WTC11 (cell line): ENCODE results near the gene TULP1. TPM values are rescaled to one million over a fixed set of nuclear protein-coding genes. Genes with fewer than 3 reads are reported as not detected.

Experiments used
- CREB1 ChIP-seq: sonication (generic); formaldehyde crosslinking; IDR thresholded peaks from 2 replicates; pipeline ENCODE4 v1.8.0; 2023; ENCODE audit warnings: mild to moderate bottlenecking, missing genetic modification reagents
- CREM ChIP-seq: sonication (generic); formaldehyde crosslinking; IDR thresholded peaks from 2 replicates; pipeline ENCODE4 v1.8.1; 2022; ENCODE audit warnings: mild to moderate bottlenecking, missing genetic modification reagents, moderate library complexity
- ESRRA ChIP-seq: sonication (generic); formaldehyde crosslinking; IDR thresholded peaks from 2 replicates; pipeline ENCODE4 v1.8.1; 2022; ENCODE audit warnings: mild to moderate bottlenecking, missing genetic modification reagents, borderline replicate concordance
- FOXK1 ChIP-seq: sonication (generic); formaldehyde crosslinking; IDR thresholded peaks from 2 replicates; pipeline ENCODE4 v1.8.0; 2022; ENCODE audit warnings: mild to moderate bottlenecking, moderate library complexity, missing genetic modification reagents
- GRHL2 ChIP-seq: fragments of 250-450 bp; sonication (Bioruptor Pico); IDR thresholded peaks from 2 replicates; pipeline ENCODE4 v1.8.0; 2022; ENCODE audit warnings: mild to moderate bottlenecking, moderate library complexity; ENCODE audit not compliant: insufficient replicate concordance, severe bottlenecking
- IRF2 ChIP-seq: sonication (generic); formaldehyde crosslinking; IDR thresholded peaks from 2 replicates; pipeline ENCODE4 v1.8.0; 2022; ENCODE audit warnings: low read depth, missing genetic modification reagents, borderline replicate concordance
- KAT7 ChIP-seq: sonication (generic); formaldehyde crosslinking; IDR thresholded peaks from 2 replicates; pipeline ENCODE4 v1.8.1; 2023; ENCODE audit warnings: missing genetic modification reagents, mild to moderate bottlenecking, borderline replicate concordance
- MXD4 ChIP-seq: fragments of 250-450 bp; sonication (Bioruptor Pico); IDR thresholded peaks from 2 replicates; pipeline ENCODE4 v1.8.0; 2021; ENCODE audit warnings: mild to moderate bottlenecking, moderate library complexity, borderline replicate concordance
- MYBL2 ChIP-seq: sonication (generic); formaldehyde crosslinking; IDR thresholded peaks from 2 replicates; pipeline ENCODE4 v1.8.1; 2023; ENCODE audit warnings: mild to moderate bottlenecking, moderate library complexity, missing genetic modification reagents
- NFYB ChIP-seq: sonication (generic); formaldehyde crosslinking; conservative IDR thresholded peaks from 2 replicates; pipeline ENCODE4 v1.8.0; 2022; ENCODE audit warnings: low read depth, missing genetic modification reagents
- RORB ChIP-seq: fragments of 250-450 bp; sonication (Bioruptor Pico); IDR thresholded peaks from 2 replicates; pipeline ENCODE4 v1.9.0; 2021; ENCODE audit warnings: mild to moderate bottlenecking
- SMAD4 ChIP-seq: sonication (generic); formaldehyde crosslinking; IDR thresholded peaks from 2 replicates; pipeline ENCODE4 v1.8.0; 2022; ENCODE audit warnings: mild to moderate bottlenecking, missing genetic modification reagents
- ZNF219 ChIP-seq: sonication (generic); formaldehyde crosslinking; IDR thresholded peaks from 2 replicates; pipeline ENCODE4 v1.8.0; 2023; ENCODE audit warnings: missing genetic modification reagents, mild to moderate bottlenecking, borderline replicate concordance
- ZNF396 ChIP-seq: fragments of 250-450 bp; sonication (Bioruptor Pico); IDR thresholded peaks from 2 replicates; pipeline ENCODE4 v1.8.0; 2021; ENCODE audit warnings: mild to moderate bottlenecking, moderate library complexity, borderline replicate concordance
- ZNF416 ChIP-seq: fragments of 250-450 bp; sonication (Bioruptor Pico); IDR thresholded peaks from 2 replicates; pipeline ENCODE4 v1.9.0; 2021; ENCODE audit warnings: mild to moderate bottlenecking, inconsistent platforms
- total RNA-seq: library from RNA; stranded (reverse); gene quantifications from 3 replicates; pipeline ENCODE4 v1.2.3, GENCODE V29; 2021
- TF ChIP-seq, protein P1 (sequence below): fragments of 250-450 bp; sonication (Bioruptor Pico); IDR thresholded peaks from 2 replicates; pipeline ENCODE4 v1.9.0; 2021; ENCODE audit warnings: mild to moderate bottlenecking, borderline replicate concordance
- TF ChIP-seq, protein P2 (sequence below): fragments of 250-450 bp; sonication (Bioruptor Pico); IDR thresholded peaks from 2 replicates; pipeline ENCODE4 v1.9.0; 2021; ENCODE audit warnings: mild to moderate bottlenecking
- TF ChIP-seq, protein P3 (sequence below): sonication (generic); formaldehyde crosslinking; IDR thresholded peaks from 2 replicates; pipeline ENCODE4 v1.8.0; 2022; ENCODE audit warnings: missing genetic modification reagents
- TF ChIP-seq, protein P4 (sequence below): sonication (generic); formaldehyde crosslinking; IDR thresholded peaks from 2 replicates; pipeline ENCODE4 v1.8.1; 2022; ENCODE audit warnings: low read depth, mild to moderate bottlenecking, moderate library complexity, missing genetic modification reagents, borderline replicate concordance
- TF ChIP-seq, protein P5 (sequence below): sonication (generic); formaldehyde crosslinking; IDR thresholded peaks from 2 replicates; pipeline ENCODE4 v1.8.0; 2022; ENCODE audit warnings: mild to moderate bottlenecking, missing genetic modification reagents
- TF ChIP-seq, protein P6 (sequence below): sonication (generic); formaldehyde crosslinking; conservative IDR thresholded peaks from 2 replicates; pipeline ENCODE4 v1.8.1; 2023; ENCODE audit warnings: mild to moderate bottlenecking, low read depth, missing genetic modification reagents, moderate library complexity
- TF ChIP-seq, protein P7 (sequence below): sonication (generic); formaldehyde crosslinking; IDR thresholded peaks from 2 replicates; pipeline ENCODE4 v1.8.0; 2022; ENCODE audit warnings: mild to moderate bottlenecking, missing genetic modification reagents

Gene TULP1
- total RNA-seq, 1 experiment from 2014 or later = 2.9 TPM

DNA sequence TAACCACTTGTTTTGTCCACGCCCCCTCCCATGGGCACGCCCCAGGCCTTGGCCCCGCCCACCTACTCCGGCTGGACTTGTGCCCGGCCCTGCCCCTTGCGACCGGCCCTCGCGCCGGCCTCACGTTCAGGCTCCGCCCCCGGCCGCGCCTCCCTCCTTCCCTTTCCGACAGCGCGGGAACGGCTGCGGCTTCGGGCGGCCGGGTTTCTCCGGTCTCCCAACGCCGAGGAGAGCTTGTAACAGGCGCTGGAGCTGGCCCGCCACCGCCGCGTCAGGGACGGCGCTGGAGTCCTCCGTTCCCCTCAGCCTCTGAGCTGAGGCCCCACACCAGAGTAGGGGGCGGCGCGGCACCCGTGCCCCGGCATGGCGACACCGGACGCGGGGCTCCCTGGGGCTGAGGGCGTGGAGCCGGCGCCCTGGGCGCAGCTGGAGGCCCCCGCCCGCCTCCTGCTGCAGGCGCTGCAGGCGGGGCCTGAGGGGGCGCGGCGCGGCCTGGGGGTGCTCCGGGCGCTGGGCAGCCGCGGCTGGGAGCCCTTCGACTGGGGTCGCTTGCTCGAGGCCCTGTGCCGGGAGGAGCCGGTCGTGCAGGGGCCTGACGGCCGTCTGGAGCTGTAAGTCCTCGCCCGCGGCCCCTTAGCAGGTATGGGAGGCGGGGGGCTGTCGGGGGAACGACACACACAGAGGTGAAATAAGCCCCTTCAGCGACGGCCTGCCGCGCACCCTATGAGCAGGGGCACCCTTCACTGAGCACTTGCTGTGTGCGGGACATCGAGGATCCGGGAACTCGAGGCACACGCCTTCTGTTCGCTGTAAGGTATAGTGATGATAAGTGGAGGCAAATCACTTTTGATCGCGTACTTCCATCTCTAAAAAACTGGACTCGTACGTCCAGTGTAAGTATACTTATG is 60.3 kb downstream of the TULP1 start, which contains the start of gene FANCE (continued):
- TF ChIP-seq ZNF396 (no peak), ESRRA (CRISPR knock-in tag) (no peak), FOXK1 (CRISPR knock-in tag) (no peak), CREB1 (CRISPR knock-in tag) (no peak), CREM (peak; percentile 40; the same call in 1 of the 2 replicates), GRHL2 (CRISPR knock-in tag) (no peak), KAT7 (0 out of 2 replicates have a peak, but pooled peaks have one; percentile 27), SMAD4 (CRISPR knock-in tag) (no peak), ZNF416 (CRISPR knock-in tag) (no peak), RORB (CRISPR knock-in tag) (no peak), NFYB (no peak), MYBL2 (CRISPR knock-in tag) (no peak), ZNF219 (CRISPR knock-in tag) (no peak), MXD4 (CRISPR knock-in tag) (no peak), IRF2 (CRISPR knock-in tag) (no peak)
- TF ChIP-seq, protein P1, sequence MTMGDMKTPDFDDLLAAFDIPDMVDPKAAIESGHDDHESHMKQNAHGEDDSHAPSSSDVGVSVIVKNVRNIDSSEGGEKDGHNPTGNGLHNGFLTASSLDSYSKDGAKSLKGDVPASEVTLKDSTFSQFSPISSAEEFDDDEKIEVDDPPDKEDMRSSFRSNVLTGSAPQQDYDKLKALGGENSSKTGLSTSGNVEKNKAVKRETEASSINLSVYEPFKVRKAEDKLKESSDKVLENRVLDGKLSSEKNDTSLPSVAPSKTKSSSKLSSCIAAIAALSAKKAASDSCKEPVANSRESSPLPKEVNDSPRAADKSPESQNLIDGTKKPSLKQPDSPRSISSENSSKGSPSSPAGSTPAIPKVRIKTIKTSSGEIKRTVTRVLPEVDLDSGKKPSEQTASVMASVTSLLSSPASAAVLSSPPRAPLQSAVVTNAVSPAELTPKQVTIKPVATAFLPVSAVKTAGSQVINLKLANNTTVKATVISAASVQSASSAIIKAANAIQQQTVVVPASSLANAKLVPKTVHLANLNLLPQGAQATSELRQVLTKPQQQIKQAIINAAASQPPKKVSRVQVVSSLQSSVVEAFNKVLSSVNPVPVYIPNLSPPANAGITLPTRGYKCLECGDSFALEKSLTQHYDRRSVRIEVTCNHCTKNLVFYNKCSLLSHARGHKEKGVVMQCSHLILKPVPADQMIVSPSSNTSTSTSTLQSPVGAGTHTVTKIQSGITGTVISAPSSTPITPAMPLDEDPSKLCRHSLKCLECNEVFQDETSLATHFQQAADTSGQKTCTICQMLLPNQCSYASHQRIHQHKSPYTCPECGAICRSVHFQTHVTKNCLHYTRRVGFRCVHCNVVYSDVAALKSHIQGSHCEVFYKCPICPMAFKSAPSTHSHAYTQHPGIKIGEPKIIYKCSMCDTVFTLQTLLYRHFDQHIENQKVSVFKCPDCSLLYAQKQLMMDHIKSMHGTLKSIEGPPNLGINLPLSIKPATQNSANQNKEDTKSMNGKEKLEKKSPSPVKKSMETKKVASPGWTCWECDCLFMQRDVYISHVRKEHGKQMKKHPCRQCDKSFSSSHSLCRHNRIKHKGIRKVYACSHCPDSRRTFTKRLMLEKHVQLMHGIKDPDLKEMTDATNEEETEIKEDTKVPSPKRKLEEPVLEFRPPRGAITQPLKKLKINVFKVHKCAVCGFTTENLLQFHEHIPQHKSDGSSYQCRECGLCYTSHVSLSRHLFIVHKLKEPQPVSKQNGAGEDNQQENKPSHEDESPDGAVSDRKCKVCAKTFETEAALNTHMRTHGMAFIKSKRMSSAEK (CRISPR knock-in tag) = no peak
- TF ChIP-seq, protein P2, sequence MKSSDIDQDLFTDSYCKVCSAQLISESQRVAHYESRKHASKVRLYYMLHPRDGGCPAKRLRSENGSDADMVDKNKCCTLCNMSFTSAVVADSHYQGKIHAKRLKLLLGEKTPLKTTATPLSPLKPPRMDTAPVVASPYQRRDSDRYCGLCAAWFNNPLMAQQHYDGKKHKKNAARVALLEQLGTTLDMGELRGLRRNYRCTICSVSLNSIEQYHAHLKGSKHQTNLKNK (CRISPR knock-in tag) = no peak
- TF ChIP-seq, protein P3, sequence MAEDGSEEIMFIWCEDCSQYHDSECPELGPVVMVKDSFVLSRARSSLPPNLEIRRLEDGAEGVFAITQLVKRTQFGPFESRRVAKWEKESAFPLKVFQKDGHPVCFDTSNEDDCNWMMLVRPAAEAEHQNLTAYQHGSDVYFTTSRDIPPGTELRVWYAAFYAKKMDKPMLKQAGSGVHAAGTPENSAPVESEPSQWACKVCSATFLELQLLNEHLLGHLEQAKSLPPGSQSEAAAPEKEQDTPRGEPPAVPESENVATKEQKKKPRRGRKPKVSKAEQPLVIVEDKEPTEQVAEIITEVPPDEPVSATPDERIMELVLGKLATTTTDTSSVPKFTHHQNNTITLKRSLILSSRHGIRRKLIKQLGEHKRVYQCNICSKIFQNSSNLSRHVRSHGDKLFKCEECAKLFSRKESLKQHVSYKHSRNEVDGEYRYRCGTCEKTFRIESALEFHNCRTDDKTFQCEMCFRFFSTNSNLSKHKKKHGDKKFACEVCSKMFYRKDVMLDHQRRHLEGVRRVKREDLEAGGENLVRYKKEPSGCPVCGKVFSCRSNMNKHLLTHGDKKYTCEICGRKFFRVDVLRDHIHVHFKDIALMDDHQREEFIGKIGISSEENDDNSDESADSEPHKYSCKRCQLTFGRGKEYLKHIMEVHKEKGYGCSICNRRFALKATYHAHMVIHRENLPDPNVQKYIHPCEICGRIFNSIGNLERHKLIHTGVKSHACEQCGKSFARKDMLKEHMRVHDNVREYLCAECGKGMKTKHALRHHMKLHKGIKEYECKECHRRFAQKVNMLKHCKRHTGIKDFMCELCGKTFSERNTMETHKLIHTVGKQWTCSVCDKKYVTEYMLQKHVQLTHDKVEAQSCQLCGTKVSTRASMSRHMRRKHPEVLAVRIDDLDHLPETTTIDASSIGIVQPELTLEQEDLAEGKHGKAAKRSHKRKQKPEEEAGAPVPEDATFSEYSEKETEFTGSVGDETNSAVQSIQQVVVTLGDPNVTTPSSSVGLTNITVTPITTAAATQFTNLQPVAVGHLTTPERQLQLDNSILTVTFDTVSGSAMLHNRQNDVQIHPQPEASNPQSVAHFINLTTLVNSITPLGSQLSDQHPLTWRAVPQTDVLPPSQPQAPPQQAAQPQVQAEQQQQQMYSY (CRISPR knock-in tag) = no peak
- TF ChIP-seq, protein P4, sequence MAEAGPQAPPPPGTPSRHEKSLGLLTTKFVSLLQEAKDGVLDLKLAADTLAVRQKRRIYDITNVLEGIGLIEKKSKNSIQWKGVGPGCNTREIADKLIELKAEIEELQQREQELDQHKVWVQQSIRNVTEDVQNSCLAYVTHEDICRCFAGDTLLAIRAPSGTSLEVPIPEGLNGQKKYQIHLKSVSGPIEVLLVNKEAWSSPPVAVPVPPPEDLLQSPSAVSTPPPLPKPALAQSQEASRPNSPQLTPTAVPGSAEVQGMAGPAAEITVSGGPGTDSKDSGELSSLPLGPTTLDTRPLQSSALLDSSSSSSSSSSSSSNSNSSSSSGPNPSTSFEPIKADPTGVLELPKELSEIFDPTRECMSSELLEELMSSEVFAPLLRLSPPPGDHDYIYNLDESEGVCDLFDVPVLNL (CRISPR knock-in tag) = peak; percentile 71; the same call in 1 of the 2 replicates
- TF ChIP-seq, protein P5, sequence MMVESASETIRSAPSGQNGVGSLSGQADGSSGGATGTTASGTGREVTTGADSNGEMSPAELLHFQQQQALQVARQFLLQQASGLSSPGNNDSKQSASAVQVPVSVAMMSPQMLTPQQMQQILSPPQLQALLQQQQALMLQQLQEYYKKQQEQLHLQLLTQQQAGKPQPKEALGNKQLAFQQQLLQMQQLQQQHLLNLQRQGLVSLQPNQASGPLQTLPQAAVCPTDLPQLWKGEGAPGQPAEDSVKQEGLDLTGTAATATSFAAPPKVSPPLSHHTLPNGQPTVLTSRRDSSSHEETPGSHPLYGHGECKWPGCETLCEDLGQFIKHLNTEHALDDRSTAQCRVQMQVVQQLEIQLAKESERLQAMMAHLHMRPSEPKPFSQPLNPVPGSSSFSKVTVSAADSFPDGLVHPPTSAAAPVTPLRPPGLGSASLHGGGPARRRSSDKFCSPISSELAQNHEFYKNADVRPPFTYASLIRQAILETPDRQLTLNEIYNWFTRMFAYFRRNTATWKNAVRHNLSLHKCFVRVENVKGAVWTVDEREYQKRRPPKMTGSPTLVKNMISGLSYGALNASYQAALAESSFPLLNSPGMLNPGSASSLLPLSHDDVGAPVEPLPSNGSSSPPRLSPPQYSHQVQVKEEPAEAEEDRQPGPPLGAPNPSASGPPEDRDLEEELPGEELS (CRISPR knock-in tag) = peak; percentile 49; the same call in 1 of the 2 replicates
- TF ChIP-seq, protein P6, sequence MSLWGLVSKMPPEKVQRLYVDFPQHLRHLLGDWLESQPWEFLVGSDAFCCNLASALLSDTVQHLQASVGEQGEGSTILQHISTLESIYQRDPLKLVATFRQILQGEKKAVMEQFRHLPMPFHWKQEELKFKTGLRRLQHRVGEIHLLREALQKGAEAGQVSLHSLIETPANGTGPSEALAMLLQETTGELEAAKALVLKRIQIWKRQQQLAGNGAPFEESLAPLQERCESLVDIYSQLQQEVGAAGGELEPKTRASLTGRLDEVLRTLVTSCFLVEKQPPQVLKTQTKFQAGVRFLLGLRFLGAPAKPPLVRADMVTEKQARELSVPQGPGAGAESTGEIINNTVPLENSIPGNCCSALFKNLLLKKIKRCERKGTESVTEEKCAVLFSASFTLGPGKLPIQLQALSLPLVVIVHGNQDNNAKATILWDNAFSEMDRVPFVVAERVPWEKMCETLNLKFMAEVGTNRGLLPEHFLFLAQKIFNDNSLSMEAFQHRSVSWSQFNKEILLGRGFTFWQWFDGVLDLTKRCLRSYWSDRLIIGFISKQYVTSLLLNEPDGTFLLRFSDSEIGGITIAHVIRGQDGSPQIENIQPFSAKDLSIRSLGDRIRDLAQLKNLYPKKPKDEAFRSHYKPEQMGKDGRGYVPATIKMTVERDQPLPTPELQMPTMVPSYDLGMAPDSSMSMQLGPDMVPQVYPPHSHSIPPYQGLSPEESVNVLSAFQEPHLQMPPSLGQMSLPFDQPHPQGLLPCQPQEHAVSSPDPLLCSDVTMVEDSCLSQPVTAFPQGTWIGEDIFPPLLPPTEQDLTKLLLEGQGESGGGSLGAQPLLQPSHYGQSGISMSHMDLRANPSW = no peak
- TF ChIP-seq, protein P7, sequence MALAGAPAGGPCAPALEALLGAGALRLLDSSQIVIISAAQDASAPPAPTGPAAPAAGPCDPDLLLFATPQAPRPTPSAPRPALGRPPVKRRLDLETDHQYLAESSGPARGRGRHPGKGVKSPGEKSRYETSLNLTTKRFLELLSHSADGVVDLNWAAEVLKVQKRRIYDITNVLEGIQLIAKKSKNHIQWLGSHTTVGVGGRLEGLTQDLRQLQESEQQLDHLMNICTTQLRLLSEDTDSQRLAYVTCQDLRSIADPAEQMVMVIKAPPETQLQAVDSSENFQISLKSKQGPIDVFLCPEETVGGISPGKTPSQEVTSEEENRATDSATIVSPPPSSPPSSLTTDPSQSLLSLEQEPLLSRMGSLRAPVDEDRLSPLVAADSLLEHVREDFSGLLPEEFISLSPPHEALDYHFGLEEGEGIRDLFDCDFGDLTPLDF (CRISPR knock-in tag) = no peak
